VCaP (cell line): ENCODE measurements around the gene SP1.
"Not testable (repeated sequence)": the region's sequence is repeated elsewhere in the genome, so short reads cannot be mapped to it uniquely, and the experiment has no call there.

Source experiments
- H3K27ac ChIP-seq: fragments of 450-650 bp; 2 replicates; pipeline ENCODE4 v1.5.1; 2017
- CTCF ChIP-seq: fragments of 450-650 bp; conservative IDR thresholded peaks from 2 replicates; pipeline ENCODE4 v1.5.1; 2017; ENCODE audit warnings: mild to moderate bottlenecking, moderate library complexity

The SP1 gene

GRCh38 chr12:53381731-53382630 lies 2.0 kb downstream of the SP1 start:
- peak overlapping the region; percentile 97 for H3K27ac ChIP-seq
- peak; percentile 57; the same call in 1 of the 2 replicates for TF ChIP-seq CTCF

GRCh38 chr12:53383258-53383657 lies 3.3 kb downstream of the SP1 start:
- no peak for TF ChIP-seq CTCF
- peak overlapping the region; percentile 97; the same call in 1 of the 2 replicates for H3K27ac ChIP-seq

- H3K27ac ChIP-seq = not testable (repeated sequence)
These were observed 6.4 kb downstream of the SP1 start for GRCh38 chr12:53386381-53386780.

- H3K27ac ChIP-seq = no peak overlapping the region
- TF ChIP-seq CTCF = no peak
These were observed 9.0 kb downstream of the SP1 start for GRCh38 chr12:53388932-53389331.

- no peak for TF ChIP-seq CTCF
These were observed 9.7 kb downstream of the SP1 start for GRCh38 chr12:53389702-53390101.

GRCh38 chr12:53391724-53392123 lies 11.7 kb downstream of the SP1 start:
- no peak for TF ChIP-seq CTCF
- H3K27ac ChIP-seq = no peak overlapping the region

More at GRCh38 chr12:53389702-53390101, 9.7 kb downstream of the SP1 start:
- no peak overlapping the region for H3K27ac ChIP-seq

- no peak for TF ChIP-seq CTCF
- H3K27ac ChIP-seq = no peak overlapping the region
These were observed 19.9 kb downstream of the SP1 start for GRCh38 chr12:53399896-53400295.

- not testable (repeated sequence) for H3K27ac ChIP-seq
These were observed 22.4 kb downstream of the SP1 start for GRCh38 chr12:53402351-53402750.
